ENCODE data around the gene MIS18A. TPM values are rescaled to one million over a fixed set of nuclear protein-coding genes. Genes with fewer than 3 reads are reported as not detected.

The MIS18A gene
- total RNA-seq, result 1 to 10 TPM; 1.9 to 4.1 (median 2.7) TPM

GRCh38 chr21:32278518-32279376 lies at the start of gene MIS18A:
Gene MIS18A (minus strand): TSS chr21:32279049. CDS start chr21:32279014, 35 bp downstream.
- Histone ChIP-seq H3K27me3 (no peaks in the 10 kb centered on the region), H3K36me3 (no peaks in the 10 kb centered on the region), H3K4me3 (peak within 1 kb of the TSS; percentile 57 to 96 (median 80)), H3K27ac (peak within 1 kb of the TSS; percentile 21 to 72 (median 48)), H3K4me1 (peaks cover 0 to 19% (median 13%) of the 10 kb centered on the region in 4 donors), H3K9me3 (no peaks in the 10 kb centered on the region)
- DNase-seq, result peak; percentile 87 to 98 (median 97)
- TF ChIP-seq POLR2A (IDR thresholded peaks at IDR 0.05) (peak in 1 of 2 donors; percentile 49), CTCF (IDR thresholded peaks at IDR 0.05) (no peak)

- peak overlapping the region in 2 of 4 donors; percentile 6 to 66 for H3K27ac ChIP-seq
- no peaks in the 10 kb centered on the region for H3K27me3 ChIP-seq
- H3K36me3 ChIP-seq, result peaks cover 0 to 45% (median 0%) of the 10 kb centered on the region in 3 donors
- H3K4me3 ChIP-seq, result no peak overlapping the region
- no peaks in the 10 kb centered on the region for H3K4me1 ChIP-seq
- no peaks in the 10 kb centered on the region for H3K9me3 ChIP-seq
- TF ChIP-seq CTCF (IDR thresholded peaks at IDR 0.05) (no peak), POLR2A (IDR thresholded peaks at IDR 0.05) (no peak)
- no peak for DNase-seq
These were observed 49.7 kb upstream of the MIS18A start for GRCh38 chr21:32328595-32328994.

GRCh38 chr21:32325706-32326105 lies 46.9 kb upstream of the MIS18A start:
- H3K9me3 ChIP-seq, result no peaks in the 10 kb centered on the region
- H3K27me3 ChIP-seq, result no peaks in the 10 kb centered on the region
- peaks cover 0 to 53% (median 0%) of the 10 kb centered on the region in 3 donors for H3K36me3 ChIP-seq
- TF ChIP-seq POLR2A (IDR thresholded peaks at IDR 0.05) (no peak), CTCF (IDR thresholded peaks at IDR 0.05) (no peak)
- no peak for DNase-seq
- H3K4me1 ChIP-seq, result no peaks in the 10 kb centered on the region
- no peak overlapping the region for H3K4me3 ChIP-seq
- no peak overlapping the region for H3K27ac ChIP-seq

GRCh38 chr21:32322676-32323075 lies 43.8 kb upstream of the MIS18A start:
- H3K36me3 ChIP-seq, result peaks cover 0 to 82% (median 0%) of the 10 kb centered on the region in 3 donors
- no peak overlapping the region for H3K27ac ChIP-seq

GRCh38 chr21:32322103-32322502 lies 43.3 kb upstream of the MIS18A start:
- no peak for DNase-seq
- H3K27me3 ChIP-seq, result no peaks in the 10 kb centered on the region
- no peaks in the 10 kb centered on the region for H3K9me3 ChIP-seq
- H3K27ac ChIP-seq, result no peak overlapping the region
- H3K4me1 ChIP-seq, result no peaks in the 10 kb centered on the region
- H3K36me3 ChIP-seq, result peaks cover 0 to 88% (median 0%) of the 10 kb centered on the region in 3 donors
- H3K4me3 ChIP-seq, result no peak overlapping the region
- TF ChIP-seq POLR2A (IDR thresholded peaks at IDR 0.05) (no peak), CTCF (IDR thresholded peaks at IDR 0.05) (no peak)

More at GRCh38 chr21:32322676-32323075, 43.8 kb upstream of the MIS18A start:
- no peak overlapping the region for H3K4me3 ChIP-seq
- DNase-seq, result no peak
- H3K9me3 ChIP-seq, result no peaks in the 10 kb centered on the region
- H3K4me1 ChIP-seq, result no peaks in the 10 kb centered on the region
- TF ChIP-seq POLR2A (IDR thresholded peaks at IDR 0.05) (no peak), CTCF (IDR thresholded peaks at IDR 0.05) (no peak)
- no peaks in the 10 kb centered on the region for H3K27me3 ChIP-seq
